ENCODE results near the gene STON1.

DNA sequence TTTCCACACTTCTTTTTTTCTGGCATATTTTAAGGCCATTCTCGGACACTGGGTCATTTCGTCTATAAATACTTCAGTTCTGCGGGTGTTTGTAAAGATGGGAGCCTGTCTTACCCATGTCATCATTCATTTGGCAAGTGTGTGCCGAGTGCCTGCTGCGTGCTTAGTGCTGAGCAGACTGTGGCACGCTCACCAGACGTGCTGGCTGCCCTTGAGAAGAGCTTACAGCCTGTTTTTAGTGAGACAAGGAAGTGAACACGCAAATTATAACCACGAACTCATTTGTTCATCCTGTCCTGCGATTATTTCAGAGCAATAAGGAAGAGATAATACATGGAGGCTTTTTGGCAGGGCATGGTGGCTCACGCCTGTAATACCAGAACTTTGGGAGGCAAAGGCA is 10.4 kb upstream of the STON1 start:
- TF ChIP-seq, protein P1, sequence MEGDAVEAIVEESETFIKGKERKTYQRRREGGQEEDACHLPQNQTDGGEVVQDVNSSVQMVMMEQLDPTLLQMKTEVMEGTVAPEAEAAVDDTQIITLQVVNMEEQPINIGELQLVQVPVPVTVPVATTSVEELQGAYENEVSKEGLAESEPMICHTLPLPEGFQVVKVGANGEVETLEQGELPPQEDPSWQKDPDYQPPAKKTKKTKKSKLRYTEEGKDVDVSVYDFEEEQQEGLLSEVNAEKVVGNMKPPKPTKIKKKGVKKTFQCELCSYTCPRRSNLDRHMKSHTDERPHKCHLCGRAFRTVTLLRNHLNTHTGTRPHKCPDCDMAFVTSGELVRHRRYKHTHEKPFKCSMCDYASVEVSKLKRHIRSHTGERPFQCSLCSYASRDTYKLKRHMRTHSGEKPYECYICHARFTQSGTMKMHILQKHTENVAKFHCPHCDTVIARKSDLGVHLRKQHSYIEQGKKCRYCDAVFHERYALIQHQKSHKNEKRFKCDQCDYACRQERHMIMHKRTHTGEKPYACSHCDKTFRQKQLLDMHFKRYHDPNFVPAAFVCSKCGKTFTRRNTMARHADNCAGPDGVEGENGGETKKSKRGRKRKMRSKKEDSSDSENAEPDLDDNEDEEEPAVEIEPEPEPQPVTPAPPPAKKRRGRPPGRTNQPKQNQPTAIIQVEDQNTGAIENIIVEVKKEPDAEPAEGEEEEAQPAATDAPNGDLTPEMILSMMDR (IDR thresholded peaks at IDR 0.05), result no peak
- no peak for TF ChIP-seq POLR2A (IDR thresholded peaks at IDR 0.05)

Data from prostate gland (tissue), 2 donors.